NCI-H1417 (cell line): ENCODE results near the gene DEDD2.

Source experiments
- DNase-seq, 3 experiments: peaks; one replicate each; lab custom pipeline; 2025; lab: John Stamatoyannopoulos, UW

DEDD2 gene

DNA sequence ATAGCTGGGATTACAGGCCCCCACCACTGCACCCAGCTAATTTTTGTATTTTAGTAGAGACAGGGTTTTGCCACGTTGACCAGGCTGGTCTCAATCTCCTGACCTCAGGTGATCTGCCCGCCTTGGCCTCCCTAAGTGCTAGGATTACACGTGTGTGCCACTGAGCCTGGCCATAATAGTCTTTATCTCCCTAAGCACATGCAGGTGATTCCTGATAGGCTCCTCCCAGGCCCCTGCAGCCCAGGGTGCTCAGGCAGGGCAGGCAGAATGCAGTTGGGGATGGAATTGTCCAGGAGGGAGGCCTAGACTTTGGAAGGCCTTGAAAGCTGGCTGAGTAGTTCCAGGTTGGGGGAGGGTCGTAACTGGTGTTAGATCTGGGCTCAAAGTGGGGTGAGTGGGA lies 11.2 kb upstream of the DEDD2 start:
- DNase-seq = no peak

DNA sequence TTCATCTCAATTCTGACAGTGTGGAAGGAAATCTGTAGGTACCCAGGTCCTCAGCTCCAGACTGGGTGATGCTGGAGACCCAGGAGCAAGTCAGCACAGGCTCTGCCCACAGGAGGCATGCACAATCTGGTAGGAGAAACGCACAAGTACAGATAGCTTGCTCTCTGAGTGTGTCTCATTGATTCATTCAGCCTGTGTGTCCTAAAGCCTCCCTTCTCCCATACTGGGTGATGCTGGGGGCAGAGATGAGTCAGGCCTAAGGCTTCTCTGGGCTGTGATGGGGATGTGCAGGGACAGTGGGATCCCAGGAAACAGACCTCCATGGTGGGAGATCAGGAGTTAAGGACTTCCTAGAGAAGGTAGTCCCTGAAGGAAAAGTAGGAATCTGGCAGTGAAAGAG lies 9.4 kb upstream of the DEDD2 start:
- DNase-seq = no peak

DNA sequence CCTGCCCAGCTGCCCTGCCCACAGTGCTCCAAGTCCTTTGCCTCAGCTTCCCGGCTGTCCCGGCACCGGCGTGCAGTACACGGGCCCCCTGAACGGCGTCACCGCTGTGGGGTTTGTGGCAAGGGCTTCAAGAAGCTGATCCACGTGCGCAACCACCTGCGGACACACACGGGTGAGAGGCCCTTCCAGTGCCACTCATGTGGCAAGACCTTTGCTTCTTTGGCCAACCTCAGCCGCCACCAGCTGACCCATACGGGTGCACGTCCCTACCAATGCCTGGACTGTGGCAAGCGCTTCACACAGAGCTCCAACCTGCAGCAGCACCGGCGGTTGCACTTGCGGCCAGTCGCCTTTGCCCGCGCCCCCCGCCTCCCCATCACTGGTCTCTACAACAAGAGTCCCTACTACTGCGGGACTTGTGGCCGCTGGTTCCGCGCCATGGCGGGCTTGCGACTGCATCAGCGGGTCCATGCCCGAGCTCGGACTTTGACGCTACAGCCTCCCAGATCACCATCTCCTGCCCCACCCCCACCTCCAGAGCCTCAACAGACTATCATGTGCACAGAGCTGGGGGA lies 8.3 kb upstream of the DEDD2 start:
- DNase-seq = no peak

DNA sequence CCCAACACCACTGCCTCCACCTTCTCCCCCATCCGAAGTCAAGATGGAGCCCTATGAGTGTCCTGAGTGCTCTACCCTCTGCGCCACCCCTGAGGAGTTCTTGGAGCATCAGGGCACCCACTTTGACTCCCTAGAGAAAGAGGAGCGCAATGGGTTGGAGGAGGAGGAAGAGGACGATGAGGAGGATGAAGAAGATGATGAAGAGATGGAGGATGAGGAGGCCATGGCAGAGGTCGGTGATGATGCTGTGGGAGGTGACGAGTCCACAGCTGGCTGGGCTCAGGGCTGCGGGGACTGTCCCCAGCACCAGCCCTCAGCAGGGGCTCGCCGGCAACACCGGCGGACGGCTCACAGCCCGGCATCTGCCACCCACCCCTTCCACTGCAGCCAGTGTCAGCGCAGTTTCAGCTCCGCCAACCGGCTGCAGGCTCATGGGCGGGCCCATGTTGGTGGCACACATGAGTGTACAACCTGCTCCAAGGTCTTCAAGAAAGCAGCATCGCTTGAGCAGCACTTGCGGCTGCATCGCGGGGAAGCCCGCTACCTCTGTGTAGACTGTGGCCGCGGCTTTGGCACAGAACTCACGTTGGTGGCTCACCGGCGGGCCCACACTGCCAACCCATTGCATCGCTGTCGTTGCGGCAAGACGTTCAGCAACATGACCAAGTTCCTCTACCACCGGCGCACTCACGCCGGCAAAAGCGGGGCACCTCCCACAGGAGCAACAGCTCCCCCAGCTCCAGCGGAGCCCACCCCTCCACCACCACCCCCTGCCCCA lies 7.7 kb upstream of the DEDD2 start:
- DNase-seq = no peak

DNA sequence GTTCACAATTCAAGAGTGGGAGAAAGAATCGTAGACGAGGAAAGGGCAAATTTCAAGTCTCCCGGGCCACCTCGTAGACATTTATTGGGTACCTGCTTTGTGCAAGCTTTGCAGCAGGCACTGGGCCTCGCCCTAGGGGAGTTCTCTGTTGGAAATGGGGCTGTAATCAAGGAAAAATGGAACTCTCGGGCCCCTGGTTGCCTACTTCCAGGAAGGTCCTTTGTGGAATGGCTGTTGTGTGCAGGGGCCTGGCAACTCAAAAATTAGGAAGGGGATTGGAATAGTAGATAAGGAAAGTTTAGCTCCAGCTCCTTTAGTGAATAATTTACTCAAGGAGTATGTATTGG lies 3.2 kb upstream of the DEDD2 start:
- DNase-seq = no peak

DNA sequence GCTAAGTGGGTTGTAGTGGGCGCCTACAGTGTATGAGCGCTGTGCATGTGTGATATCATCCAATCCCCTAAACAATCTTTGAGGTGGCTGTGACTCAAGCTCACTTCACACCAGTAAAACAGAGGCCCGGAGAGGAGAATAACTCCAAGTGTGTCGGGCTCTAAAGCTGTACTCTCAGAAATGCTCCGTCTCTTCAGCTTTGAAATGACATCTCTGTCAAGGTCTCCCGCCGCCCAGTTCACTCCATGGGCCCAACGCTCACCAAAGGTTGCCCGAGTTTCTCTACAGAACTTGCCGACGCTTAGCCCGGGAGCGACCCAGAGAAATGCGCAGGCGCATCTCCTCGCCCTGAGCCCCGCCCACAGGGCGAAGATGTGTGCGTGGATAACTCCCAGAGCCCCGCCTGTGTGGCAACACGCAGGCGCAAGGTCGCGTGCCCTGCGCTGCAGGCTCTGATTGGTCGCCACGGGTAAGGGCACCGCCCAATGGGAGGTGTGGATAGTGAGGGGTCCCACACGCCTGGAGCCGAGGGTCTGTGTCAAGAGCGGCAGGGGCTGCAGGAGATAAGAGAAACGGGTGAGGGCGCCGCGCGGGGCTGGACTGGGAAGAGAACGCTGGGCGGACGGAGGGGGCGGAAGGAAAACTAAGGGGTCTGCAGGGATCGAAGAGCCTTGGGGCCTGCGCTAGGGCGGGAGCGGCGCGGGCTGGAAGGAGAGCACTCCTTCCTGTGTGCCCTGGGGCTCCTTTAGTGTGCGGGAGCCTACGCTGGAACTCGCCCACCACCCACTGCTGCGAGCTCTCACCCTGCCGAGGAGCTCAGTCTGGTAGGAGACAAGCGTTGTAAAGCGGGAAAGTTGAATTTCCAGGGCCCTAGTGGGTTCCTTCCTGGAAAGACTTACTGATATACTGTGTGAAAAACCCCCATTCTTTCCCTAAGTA lies 2.6 kb upstream of the DEDD2 start, which contains the start of gene ZNF526:
ZNF526 (plus strand) TSS at position 501 of the 939 bp plus-strand sequence. CDS start 4,092 bp downstream, outside the sequence.
- DNase-seq = peak; percentile 96 to 99 (median 98)

DNA sequence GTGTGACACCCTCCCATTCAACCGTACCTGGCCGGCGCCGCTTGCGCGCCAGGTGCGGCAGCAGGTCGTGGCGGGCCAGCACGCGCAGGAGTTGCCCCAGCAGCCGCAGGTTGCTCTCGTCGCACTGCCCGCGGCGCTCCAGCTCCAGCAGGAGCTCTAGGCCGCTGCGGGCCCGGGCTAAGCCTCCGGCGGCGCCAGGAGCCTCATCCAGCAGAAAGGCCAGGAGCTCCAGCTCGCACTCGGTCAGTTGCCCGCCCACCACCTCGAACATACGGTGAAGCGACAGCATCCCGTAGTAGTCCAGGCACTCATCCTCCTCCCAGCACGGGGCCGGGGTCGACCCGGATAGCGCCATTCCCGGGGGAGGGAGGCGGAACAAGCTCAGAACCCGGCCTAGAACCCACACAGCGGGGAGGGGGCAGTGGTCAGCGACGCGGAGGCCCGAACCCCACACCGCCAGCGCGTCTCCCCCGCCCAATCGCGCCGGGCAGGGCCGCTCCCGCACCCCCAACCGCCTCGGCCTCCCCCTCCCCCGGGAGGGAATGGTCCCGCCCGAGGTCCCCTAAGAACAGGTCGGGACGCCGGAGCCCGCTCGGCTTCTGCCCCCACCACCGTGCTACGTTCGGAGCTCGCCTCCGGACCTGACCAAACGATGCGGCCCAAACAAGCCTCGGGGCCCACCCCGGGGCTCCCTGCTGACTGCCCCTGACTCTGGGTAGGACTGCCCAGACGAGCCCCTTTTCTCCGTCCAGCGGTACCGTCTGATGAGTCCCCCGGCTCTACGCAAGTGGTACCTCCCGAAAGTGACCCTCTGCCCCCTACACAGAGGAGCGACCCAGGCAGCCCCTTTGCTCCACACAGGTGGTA lies 591 bp downstream of the DEDD2 start:
- peak; percentile 50 to 76 (median 74) for DNase-seq

DNA sequence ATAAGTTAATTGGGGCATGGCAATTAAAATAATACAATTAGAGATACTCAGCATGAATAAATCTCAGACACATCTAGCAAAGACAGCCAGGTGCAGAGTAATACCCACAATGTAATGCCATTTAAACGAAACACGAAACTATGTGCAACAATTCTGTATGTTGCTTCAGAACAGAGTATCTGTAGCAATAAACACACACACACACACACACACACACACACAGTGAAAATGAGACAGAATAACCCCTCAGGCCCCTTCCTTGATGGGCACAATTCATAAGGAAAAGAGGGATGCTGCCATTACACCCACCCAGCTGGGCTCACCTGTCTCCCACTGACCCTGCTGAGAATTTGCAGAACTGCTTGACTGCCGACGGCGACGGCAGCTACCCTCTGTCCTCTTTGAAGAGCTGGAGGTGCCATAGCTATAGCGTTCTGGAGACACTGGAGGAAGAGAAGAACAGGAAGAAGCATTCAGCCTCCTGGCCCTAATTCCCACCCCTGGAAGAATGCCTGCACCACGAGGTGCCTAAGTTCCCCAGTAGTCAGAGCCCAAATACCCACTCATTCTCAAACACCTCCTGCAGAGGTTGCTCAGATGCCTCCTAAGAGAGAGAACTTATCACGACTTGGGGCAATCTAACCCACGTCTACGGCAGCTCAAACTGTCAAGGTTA lies 2.5 kb downstream of the DEDD2 start:
- no peak for DNase-seq

DNA sequence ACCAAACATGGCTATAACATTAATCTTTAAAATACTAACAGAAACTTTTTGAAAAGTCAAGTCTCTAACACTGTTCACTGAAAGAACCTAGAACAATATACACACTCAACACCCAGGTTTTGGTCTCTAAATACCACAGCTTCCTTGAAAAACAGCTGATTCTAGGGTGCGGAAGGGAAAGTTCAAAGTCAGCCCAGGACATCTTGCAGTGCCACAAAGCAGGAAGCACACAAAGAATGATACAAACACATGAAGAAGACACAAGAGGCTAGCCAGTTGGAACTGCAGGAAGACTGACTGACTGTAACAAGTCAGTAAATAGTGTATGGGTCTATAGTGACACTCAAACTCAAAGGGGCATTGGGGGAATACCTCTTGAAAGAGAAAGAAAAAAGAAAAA lies 4.6 kb downstream of the DEDD2 start:
- DNase-seq = no peak

DNA sequence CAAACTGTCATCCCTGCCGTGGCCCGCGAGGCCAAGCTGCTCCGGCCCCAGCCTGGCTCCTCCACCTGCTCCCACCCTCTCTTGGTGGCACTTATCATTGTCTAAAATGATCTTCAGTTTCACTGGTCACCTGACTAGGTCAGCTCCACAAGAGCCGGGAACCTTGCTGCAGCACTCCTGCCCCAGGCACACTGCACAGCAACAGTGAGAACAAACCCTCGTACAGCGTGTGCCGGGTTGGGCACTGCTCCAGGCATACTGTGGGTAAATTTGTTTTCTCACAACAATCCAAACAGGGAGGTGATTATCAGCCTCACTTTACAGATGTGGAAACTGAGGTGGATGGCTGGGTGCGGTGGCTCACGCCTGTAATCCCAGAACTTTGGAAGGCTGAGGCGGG lies 8.9 kb downstream of the DEDD2 start:
- DNase-seq = peak in 1 of 3 experiments; percentile 21

DNA sequence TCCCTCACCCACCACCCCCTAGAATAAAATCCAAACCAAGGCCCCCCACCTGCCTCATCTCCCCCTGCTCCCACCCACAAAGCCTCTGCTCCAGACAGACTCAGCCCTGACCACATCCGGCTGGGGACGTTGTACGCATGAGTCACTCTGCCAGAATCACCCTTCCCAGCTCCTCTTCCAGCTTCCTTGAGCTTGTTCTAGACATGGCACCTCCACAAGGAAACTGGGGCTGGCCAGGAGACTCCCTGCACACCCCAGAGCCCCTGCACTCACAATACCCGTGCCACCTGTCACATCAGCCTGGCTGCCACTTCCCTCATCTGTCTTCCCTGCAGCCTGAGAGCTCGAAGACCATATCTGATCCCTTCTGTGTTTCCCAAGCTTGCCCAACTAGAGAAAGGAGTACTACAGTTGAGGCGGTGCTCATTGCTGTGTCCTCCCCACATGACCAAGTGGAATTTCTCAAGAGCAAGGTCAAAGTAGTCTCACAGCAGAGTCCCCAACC lies 9.7 kb downstream of the DEDD2 start:
- DNase-seq = no peak

DNA sequence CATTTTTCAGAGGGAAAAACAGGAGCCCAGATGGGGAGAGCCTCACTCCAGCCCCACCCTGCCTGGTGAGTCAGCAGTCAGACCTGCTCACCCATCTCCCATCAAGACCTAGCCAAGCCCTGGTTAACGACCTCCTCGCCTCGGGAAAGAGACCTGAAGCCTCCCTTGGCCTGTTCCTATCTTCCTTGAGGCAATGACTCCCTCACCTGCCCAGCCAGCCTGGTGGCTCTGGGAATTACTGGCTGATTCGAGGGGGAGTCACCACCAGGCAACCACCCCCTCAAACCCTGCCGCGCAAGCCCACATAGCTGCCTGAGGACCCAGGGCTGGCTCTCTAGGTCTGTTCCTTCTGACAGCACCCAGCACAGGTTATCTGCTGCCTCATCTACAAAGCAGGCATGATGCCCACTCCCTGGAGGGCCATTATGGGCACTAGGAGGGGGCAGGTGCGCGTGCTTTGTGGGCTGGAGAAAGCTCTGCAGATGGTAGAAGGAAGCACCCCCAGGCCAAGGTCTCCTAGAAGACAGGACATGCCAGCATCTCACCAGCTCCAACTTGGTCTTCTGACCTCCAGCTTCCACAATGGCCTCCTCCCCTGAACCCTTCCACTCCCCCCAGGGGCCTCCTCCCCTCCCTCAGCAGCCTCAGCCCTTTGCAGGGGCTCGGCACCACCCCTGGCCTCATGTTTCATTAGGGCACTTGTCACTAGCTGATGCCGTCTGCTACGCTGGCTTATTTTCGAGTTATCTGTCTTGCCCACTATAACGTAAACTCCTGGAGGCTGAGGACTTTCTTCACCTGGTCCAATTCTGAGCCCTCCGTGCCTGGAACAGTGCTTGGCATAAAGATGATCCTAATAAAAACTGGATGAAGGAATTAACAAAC lies 10.4 kb downstream of the DEDD2 start:
- no peak for DNase-seq

DNA sequence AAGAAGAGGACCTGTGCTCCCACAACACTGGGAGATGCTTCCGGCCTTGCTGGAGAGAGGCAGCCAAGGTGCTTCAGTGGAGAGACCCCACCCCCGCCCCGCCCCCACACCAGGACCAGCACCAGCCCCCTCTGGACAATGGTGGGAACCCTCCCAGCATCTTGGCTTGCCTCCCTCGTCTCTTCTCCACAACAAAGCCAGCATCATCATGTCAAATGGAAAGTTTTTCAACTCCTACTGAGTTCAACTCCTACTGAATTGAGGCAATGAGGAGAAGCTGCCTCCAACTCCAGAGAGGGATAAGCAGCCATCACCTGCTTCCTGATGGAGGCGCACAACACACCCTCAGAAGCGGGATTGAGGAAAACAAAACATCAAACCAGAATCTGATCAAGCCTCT lies 12.8 kb downstream of the DEDD2 start:
- DNase-seq = no peak

DNA sequence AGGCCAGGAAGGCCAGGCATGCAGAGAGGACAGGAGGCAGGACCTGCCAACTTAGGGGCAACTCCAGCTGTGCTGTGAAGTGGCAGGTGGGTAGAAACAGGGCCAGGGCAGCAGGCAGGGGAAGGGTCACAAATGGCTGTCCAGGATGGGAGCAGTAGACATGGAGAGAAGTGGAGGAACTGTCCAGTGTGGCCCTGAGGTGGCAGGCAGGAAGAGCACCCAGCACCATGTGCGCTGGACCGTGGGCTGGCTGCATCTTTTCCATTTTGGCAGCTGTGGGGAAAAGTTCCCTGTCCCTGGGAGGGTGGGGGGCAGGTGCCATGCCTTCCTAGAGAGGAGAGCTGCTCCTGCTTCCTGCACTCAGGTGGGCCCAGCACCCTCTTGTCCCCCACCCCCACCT lies 13.8 kb downstream of the DEDD2 start:
- DNase-seq = no peak

DNA sequence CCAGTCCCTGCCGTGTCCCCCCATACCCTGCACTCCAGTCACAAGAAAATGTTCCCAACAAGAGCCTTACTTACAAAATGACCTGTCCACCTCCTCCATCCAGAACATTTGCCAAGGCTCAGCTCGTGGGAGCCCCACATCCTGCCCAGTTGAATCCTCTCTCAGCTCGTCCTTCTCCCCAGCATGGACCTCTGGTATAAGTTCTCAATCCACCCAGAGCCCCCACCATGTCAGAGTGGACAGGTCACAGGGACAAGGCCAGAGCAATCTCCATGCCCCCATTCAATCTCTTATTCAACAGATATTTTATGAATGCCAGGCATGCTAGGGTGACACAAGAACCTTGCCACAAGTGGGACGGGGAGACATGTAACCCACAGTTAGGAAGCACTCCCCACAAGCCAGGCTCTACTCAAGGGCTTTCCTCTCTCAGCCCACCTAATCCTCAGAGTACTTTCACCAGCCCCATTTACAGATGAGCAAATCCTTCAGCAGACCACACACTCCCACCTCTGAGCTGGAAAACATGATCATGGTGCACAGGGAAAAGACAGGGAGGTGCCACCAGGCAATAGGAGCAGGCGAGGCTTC lies 15.1 kb downstream of the DEDD2 start:
- DNase-seq = no peak

DNA sequence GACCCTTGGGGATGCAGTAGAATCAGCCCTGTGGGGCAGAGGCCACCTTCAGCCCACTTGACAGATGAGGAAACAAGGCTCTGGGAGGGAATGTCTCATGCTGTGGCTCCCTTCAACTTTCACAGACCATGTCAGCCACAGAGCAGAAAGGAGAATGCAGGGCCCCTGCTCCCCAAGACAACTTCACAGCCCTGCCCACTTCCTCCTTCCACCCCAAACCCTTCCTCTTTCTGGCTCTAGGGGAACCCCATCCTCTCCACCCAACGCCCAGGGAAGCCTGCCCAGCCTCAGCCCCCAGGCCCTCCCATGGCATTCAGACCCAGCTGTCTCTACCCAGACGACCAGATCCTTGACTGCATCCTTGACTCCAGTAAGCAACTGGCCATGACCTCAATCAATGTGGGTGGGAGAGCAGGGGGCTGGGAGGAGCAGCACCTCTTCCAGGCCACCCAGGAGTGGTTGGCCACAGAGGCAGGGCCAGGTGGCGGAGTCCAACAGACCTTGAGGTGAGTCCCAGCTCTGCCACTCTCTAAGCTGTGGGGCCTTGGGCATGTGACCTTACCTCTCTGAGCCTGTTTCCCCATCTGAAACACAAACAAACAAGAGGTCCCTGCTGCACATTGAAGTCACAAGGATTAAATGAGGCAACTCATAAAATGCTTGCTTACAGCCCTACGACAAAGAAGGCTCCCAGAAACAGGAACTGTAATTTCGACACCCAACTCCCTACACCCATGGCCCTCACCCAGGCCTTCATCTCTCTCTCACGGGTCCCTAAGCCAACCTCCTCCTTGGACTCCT lies 15.8 kb downstream of the DEDD2 start:
- no peak for DNase-seq

DNA sequence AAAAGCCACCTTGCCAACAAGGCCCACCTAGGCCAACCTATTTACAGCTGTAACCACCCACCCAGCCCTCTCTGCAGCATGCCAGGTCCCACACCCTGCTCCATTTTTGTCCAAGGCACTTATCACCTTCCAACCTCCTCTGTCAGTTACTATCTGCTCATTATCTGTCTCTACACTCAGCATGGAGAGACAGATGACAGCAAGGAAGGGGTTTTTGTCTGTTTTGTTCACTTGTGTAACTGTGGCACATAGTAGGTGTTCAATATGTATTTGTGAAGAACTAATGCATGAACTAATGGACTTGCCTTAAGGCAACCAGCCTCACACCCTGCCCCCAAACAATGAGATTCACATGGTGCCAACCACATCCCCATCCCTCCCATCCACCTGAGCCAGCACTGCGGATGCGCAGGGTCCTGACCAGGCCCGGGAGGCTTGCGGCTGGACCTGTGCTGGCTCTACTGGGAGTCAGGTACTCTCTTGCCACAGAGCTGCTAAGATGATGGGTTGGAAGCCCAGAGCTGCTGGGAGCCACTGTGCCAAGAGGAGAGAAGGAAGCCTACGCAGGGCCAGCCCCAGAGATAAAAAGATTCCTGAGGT lies 17.3 kb downstream of the DEDD2 start:
- DNase-seq = no peak

DNA sequence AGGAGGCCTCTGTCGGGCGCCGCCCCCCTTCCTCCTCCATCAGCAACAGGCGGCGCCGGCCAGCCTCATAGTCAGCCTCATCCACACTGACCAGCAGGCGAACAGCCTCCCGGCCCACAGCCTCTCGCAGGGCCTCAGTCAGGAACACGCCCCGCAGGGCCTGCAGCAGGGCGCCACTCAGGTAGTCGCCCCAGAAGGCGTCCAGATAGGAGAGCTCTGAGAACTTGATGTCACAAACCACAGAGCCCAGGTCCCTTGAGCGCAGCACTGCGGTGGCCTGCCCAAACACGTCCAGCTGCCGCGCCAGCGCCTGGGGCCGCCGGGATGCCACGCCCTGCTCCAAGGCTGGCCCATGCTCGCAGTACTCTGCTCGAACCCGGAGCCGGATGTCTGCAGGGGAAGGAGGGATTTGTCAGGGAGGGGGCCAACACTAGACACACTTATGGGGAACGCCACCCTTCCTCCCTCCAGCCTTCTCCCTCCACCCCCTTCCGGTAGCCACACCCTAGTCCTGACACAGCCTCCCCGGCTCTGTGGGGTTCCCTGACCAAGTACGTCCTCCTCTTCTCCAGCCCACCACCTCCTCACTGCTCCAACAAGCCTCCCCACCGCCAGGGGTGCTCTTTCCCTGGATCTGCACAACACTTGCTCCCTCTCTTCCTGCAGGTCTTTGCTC lies 17.9 kb downstream of the DEDD2 start:
- DNase-seq = peak in 1 of 3 experiments; percentile 70
